Dedifferentiated amniotic fluid mesenchymal stem cell (primary cell): Measurements from ENCODE around the gene CATSPERZ.
"Not testable (repeated sequence)": the region's sequence is repeated elsewhere in the genome, so short reads cannot be mapped to it uniquely, and the experiment has no call there.

Experiments
- DNase-seq: peaks from one replicate; pipeline ENCODE4 v3.0.0-alpha.2; 2016; ENCODE audit errors: extremely low spot score

CATSPERZ gene

GRCh38 chr11:64318766-64319761, 18.9 kb downstream of the CATSPERZ start:
- no peak for DNase-seq

DNA sequence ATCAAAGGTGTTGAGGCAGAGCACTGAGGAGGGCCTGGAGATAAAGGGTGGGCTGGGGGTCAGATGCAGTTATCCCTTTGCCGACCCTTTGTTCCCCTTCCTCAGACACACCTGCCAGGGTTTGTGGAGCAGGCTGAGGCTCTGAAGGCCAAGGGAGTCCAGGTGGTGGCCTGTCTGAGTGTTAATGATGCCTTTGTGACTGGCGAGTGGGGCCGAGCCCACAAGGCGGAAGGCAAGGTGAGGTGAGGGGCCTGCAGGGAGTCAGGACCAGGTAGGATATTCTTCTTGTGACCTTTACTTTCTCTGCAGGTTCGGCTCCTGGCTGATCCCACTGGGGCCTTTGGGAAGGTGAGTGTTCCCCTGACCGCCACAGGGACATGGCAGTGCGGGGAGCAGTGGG, 20.4 kb downstream of the CATSPERZ start:
- no peak for DNase-seq

DNA sequence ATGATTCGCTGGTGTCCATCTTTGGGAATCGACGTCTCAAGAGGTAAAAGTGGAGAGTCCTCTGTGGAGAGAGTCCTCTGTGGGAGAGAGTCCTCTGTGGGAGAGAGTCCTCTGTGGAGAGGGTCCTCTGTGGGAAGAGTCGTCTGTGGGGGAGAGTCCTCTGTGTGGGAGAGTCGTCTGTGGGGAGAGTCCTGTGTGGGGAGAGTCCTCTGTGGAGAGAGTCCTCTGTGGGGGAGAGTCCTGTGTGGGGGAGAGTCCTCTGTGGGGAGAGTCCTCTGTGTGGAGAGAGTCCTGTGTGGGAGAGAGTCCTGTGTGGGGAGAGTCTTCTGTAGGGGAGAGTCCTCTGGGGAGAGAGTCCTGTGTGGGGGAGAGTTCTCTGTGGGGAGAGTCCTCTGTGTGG, 20.9 kb downstream of the CATSPERZ start:
- no peak for DNase-seq

GRCh38 chr11:64321533-64321932, 21.4 kb downstream of the CATSPERZ start:
- DNase-seq = no peak

- no peak for DNase-seq
These were observed 22.7 kb downstream of the CATSPERZ start for GRCh38 chr11:64322925-64323260.

DNA sequence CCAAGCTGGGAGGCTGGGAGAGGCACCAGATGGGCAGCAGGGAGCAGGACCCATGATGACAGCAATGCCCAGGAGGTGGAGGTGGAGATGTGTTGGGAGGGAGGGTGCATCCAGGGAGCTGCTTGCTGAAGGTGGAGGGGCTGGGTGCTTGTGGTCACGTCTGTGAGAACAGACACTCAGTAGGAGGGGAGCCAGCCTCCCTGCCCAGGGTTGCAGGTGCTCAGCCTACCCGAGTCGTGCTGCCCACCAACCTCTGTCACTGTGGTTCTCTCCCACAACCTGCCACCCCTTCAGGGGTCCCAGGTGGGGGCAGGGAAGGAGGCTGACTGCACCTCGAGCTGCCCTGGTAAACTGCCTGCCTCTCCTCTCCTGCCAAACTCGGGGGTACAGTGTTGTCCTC, 23.2 kb downstream of the CATSPERZ start:
- DNase-seq = no peak

DNA sequence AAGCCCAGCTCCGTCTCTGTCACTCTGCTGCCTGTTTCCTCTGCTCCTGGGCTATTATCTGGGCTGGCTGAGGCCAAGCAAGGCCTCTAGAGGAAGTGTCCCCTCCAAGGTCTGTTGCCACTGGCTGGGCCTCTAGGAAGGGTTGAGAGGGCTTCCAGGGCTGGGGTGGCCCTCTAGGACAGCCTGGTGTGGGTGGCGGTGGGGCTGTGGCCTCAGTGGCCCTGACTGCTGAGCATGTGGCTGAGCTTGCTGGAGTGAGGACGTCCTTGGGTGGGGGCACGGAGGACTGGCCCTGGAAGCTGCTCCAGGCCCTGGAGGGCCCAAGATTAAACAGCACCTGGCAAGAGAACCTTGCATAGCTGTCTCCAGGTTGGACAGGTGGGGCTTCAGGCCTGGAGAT, 23.8 kb downstream of the CATSPERZ start:
- not testable (repeated sequence) for DNase-seq

GRCh38 chr11:64324692-64325469, 24.7 kb downstream of the CATSPERZ start:
- no peak for DNase-seq

DNA sequence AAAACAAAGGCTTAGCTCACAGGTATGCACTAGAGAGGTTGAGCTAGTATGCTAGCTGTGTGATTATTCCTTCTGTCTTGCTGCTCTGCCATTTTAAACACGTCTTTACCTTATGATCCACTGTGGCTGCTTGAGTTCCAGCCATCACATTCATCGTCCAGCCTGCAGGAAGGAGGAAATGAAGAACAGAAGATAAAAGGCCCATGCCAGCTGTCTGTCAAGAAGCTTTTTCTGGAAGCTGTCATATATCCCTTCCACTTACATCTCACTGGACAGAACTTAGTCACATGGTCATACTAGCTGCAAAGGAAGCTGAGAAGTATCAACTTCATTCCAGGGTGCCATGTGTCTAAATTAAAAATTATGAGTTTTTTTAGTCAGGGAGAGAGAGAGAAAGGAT, 27.2 kb downstream of the CATSPERZ start:
- no peak for DNase-seq

- DNase-seq = no peak
These were observed 27.8 kb downstream of the CATSPERZ start for GRCh38 chr11:64327993-64328392.

GRCh38 chr11:64330888-64331287, 30.7 kb downstream of the CATSPERZ start:
- no peak for DNase-seq

- DNase-seq = peak; percentile 80
These were observed 31.6 kb downstream of the CATSPERZ start for GRCh38 chr11:64331569-64332371.

- DNase-seq = no peak
These were observed 33.4 kb downstream of the CATSPERZ start for GRCh38 chr11:64333556-64333955.

- peak; percentile 57 for DNase-seq
These were observed 34.9 kb downstream of the CATSPERZ start for GRCh38 chr11:64334764-64335735.

GRCh38 chr11:64337538-64338249, 37.5 kb downstream of the CATSPERZ start:
- no peak for DNase-seq

- no peak for DNase-seq
These were observed 38.6 kb downstream of the CATSPERZ start for GRCh38 chr11:64338716-64339115.

DNA sequence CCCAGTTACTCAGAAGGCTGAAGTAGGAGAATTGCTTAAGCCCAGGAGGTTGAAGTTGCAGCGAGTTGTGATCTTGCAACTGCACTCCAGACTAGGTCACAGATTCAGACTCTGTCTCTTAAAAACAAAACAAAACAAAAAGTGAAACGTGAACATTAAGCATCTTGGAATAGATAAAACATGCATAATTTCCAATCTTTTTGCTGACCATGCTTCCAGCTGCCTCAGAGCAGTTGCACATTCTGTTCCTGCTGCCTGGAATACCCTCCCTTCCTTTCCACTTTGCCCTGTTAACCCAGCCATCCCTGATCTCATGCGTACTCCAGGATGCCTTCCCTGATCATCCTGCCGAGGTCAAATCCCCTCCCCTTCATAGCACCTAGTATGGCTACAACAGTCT, 39.1 kb downstream of the CATSPERZ start:
- no peak for DNase-seq

DNA sequence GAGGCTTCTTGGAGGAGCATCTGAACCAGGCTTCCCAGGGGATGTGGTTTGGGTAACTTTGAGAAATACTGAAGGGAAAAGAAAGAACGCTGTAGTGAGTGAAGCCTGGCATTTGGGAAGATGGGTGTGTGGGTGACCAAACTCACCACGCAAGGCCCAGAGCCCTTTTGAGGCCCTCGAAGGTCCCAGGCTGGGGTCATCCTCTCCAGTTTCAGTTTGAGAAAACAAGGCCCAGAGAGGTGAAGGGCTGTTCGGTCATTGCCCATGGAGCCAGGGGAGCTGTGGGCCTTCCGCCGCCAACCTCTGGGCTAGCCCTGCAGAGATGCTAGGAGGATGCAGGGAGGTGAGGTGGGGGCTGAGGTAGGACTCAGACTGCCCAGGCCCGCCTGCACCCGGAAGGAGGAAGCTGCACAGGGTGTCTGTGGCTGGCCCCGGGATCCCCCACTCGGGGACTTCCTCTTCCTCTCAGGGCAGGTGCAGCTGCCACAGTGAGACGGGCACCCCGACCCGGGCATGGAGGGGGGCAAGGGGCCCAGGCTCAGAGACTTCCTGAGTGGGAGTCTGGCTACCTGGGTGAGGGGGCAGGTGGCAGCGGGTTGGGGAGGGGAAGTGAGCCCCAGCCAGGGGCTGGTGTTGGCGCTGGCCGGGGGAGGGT, 39.7 kb downstream of the CATSPERZ start, which contains the start of gene CCDC88B:
CCDC88B (plus strand) TSS at position 451 of the 655 bp plus-strand sequence; CDS start at position 514, 63 bp downstream.
- DNase-seq = no peak

- DNase-seq = no peak
These were observed 40.6 kb downstream of the CATSPERZ start for GRCh38 chr11:64340671-64341335.
